Activated CD8-positive, alpha-beta memory T cell treated with anti-CD3 and anti-CD28 coated beads, Interleukin-2, amount 50 U/mL, for 24 hours (primary cell): Measurements from ENCODE around the gene PVR.
"Not testable (repeated sequence)": the region's sequence is repeated elsewhere in the genome, so short reads cannot be mapped to it uniquely, and the experiment has no call there.

Experiments
- DNase-seq: peaks from one replicate; pipeline ENCODE4 v3.0.0-alpha.2; 2020; ENCODE audit errors: extremely low read depth

Gene PVR

GRCh38 chr19:44698492-44699201 is 54.9 kb downstream of the PVR start, which contains the start of gene CEACAM16:
Gene CEACAM16 (plus strand): TSS chr19:44699151. CDS start chr19:44701457, 2,306 bp downstream.
- DNase-seq: no peak

- no peak for DNase-seq
Observed at GRCh38 chr19:44700547-44700946, 56.8 kb downstream of the PVR start.

GRCh38 chr19:44701228-44701627 is 57.5 kb downstream of the PVR start:
- no peak for DNase-seq

GRCh38 chr19:44702551-44703176 is 59.0 kb downstream of the PVR start:
- no peak for DNase-seq

GRCh38 chr19:44703336-44704078 is 59.8 kb downstream of the PVR start:
- DNase-seq: no peak

GRCh38 chr19:44704982-44705381 is 61.3 kb downstream of the PVR start:
- DNase-seq: no peak

GRCh38 chr19:44705502-44706010 is 61.8 kb downstream of the PVR start:
- DNase-seq: no peak

- DNase-seq: no peak
Observed at GRCh38 chr19:44706506-44707236, 63.0 kb downstream of the PVR start.

- DNase-seq: no peak
Observed at GRCh38 chr19:44707794-44708193, 64.1 kb downstream of the PVR start.

GRCh38 chr19:44708940-44709339 is 65.2 kb downstream of the PVR start:
- DNase-seq: no peak

GRCh38 chr19:44709434-44710266 is 65.9 kb downstream of the PVR start:
- not testable (repeated sequence) for DNase-seq

GRCh38 chr19:44710483-44710882 is 66.8 kb downstream of the PVR start:
- no peak for DNase-seq

GRCh38 chr19:44712864-44713515 is 69.3 kb downstream of the PVR start:
- DNase-seq: no peak
